GM21737 (cell line): Measurements from ENCODE around the gene SLC6A18.
"Not testable (repeated sequence)": the region's sequence is repeated elsewhere in the genome, so short reads cannot be mapped to it uniquely, and the experiment has no call there.

ENCODE experiments used
- ATAC-seq: cut with Tn5 transposase; IDR thresholded peaks from one replicate; pipeline ENCODE4 v1.9.1; 2021; ENCODE audit warnings: mild to moderate bottlenecking, moderate library complexity; ENCODE audit not compliant: unreplicated experiment

SLC6A18 gene

DNA sequence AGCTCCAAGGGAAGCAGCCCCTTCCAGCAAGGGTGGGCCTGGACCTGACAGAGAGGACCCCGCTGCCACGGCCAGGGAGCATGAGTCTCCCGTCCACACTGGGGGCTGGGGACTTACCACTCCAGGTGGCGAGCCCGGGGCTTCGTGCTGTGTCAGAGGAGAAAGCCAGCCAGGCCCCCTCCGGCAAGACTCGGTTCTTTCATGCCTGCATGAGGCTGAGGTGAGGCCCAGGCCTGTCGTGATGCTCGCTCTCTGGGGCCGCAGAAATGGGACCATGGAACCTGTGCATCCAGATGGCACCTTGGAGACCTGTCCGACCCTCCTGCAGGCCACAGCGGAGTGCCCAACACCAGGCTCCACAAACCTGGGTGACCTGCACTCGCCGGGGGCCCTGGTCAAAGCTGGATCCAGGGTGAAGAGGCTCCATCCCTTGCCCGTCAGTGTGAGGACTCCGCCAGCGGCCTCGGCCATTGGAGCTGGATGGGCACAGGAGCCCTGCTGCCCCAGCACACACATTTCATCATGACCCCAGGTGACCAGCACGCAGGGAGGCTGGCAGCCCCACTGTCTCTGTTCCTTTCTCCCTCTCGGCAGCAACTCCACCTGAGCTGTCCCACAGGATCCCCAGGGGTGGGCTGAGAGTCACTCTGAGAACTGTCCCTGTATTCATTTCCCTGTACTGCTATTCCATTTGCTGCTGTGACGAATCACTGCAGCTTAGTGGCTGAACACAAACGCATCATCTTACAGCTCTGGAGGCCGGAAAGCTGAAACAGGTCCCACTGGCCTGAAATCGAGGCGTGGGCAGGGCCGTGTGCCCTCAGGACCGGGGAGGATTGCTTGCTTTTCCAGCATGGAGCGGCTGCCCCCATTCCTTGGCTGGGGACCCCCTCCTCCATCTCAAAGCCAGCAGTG is 24.4 kb downstream of the SLC6A18 start:
- no peak for ATAC-seq

DNA sequence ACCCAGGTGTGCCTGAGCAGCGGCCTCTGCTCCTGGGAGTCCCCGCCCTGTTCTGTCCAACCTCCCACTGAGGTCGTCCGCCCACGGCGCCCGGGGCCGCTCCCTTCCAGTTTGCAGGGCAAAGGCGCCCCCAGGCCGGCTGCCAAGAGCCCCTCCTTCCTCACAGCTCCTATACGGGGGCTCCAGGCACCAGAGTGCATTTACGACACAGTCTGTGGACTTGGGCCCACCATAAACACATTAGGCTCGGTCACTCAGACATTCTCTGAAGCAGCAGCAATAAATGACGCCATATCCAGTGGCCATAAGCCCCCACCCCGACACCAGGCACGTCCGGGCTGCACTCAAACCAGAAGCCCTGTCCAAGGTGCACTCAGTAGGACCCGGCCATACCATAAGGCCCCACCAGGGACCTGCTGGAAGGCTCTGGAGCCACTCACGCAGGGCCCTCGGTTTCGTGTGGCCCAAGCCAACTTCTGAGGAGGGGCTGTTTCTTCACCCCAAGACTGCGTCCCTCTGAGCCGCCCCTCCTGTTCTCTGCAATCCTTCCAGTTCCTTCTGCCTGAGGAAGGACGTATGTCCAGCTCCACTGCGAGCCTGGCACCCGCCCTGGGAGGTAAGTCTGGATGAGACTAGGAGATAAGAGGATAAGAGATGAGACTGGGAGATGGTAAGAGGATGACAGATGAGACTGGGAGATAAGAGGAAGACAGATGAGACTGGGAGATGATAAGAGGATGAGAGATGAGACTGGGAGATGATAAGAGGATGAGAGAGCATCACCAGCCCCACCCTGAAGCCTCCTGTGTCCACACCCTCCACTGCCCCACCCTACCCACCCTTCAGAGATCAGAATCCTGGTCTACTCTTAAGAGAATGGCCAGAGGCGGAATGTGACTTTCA is 26.7 kb downstream of the SLC6A18 start:
- ATAC-seq, result no peak

DNA sequence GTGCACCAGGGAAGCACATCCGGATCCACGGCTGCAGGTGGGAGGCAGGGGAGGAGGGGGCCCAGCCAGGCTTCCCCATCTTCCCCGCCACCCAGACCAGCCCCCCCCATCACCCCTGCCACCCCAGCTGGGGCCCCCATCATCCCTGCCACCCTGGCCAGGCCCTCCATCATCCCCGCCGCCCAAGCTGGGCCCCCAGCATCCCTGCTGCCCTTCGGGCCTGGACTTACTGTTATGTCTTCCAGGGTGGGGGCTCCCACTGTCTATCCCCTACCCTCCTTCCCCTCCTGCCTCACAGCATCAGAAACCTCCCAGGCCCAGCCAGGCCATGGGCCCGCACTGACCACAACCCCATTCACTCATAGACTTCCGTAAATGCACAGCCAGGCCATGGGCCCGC is 27.5 kb downstream of the SLC6A18 start:
- ATAC-seq, result no peak

DNA sequence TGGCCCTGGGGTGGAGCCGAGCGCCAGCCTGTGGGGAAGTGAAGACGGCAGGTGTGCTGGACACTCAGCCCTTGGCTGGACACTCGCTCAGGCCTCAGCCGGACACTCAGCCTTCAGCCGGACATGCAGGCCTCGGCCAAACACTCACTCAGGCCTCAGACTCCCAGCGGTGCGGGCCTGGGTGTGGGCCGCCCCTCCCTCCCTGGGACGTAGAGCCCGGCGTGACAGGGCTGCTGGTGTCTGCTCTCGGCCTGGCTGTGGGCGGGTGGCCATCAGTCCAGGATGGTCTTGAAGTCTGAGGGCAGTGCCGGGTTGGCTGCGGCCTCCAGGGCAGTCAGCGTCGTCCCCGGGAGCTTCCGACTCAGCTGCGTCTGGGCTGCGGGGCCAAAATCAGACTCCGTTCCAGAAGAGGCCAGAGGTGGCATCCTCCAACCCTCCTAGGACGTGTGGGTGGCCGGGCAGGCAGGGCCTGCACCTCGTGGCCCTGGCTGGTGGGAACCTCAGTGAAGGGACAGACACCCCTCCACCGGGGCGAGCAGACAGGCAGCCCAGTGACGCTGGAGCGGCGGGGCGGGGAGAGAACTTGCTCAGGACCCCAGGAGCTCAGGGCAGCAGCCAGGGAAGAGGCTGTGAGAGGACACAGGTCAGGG is 28.4 kb downstream of the SLC6A18 start:
- no peak for ATAC-seq

DNA sequence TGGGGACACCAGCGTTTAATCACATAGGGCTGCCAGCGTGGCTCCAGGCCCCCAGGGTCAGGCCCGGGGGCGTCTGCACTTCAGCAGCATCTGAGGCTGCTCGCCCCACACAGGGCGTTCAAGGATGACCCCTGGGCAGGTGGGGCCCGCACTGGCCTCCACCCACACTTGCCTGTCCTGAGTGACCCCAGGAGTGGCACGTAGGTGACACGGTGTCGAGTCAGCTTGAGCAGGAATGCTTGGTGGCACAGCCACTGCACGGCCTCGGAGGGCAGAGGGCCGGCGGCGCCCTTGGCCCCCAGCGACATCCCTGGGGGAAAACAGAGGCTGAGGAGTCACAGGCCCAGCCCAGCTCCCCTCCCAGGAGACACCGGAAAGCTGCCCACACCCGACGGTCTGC is 29.0 kb downstream of the SLC6A18 start:
- ATAC-seq, result no peak

DNA sequence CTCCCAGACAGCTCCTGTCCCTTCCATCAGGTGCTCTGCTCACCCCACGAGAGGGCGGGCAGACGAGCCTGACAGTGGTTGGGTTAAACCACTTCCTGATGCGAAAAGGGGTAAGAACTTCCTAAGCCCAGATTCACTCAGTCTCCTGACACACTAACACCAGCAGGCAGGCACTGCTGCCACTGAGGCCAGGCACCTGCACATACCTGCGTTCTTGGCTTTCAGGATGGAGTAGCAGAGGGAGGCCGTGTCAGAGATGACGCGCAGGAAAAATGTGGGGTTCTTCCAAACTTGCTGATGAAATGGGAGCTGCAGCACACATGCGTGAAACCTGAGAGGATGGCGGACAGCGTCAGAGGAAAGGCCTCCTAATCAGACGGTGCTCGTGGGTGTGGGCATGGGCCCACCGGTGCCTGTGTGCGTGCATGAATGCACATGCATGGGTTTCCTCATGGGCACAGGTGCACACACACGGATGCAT is 29.9 kb downstream of the SLC6A18 start:
- ATAC-seq, result no peak

DNA sequence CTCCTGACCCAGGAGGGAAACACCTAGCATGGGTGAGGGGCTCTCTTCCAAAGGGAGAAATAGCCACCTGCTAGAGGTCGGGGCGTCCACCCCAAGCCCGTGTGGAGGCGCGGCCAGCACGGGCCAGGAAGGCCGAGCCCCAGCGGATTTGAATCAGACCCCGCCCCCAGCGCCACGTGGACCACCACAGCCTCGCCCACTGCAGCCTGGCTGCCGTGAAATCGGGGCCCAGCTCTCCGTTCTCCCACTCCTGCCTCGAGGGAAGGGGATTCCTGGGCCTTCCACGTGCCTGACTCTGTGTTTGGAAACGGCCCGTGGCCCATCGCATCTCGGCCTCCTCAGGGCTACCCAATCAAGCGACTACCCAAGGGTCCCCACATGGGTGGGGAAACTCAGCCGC is 31.6 kb downstream of the SLC6A18 start:
- no peak for ATAC-seq

DNA sequence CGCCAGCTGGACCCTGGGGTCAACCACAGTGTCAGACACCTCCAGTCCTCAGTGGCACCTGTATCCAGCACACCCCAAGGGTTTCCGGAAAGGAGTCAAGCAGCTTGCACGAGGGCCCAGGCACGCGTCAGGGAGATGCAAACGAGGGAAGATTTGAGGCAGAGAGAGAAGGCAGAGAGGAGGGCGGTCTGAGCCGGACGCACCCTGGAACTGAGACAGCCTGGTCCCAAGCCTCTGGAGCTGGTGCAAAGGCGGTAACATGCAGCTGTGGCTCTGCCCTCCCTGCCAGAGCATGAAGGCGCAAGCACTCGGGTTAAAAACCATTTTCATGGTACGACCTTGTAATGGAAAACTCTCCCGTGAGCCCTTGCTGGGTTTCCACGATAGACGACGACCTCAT is 32.2 kb downstream of the SLC6A18 start:
- no peak for ATAC-seq

DNA sequence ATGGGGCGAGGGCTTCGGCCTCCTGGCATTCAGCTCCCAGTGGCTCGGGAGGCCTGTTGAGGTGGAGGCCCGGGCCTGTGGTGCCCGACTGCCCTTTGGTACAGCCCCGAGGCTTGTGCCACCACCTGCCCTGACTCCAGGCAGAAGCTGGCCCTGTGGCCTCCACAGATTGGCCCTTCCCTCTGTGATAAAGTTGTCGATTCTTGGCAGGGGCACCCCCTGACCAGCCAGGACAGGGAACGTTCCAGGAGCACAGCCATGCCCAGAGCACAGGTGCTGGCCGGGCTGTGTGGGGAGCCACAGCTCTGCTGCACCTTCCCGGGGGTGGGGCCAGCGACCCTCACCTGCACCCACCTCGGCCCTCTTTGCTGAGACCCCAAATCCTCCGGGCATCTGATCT is 32.7 kb downstream of the SLC6A18 start:
- ATAC-seq, result no peak

DNA sequence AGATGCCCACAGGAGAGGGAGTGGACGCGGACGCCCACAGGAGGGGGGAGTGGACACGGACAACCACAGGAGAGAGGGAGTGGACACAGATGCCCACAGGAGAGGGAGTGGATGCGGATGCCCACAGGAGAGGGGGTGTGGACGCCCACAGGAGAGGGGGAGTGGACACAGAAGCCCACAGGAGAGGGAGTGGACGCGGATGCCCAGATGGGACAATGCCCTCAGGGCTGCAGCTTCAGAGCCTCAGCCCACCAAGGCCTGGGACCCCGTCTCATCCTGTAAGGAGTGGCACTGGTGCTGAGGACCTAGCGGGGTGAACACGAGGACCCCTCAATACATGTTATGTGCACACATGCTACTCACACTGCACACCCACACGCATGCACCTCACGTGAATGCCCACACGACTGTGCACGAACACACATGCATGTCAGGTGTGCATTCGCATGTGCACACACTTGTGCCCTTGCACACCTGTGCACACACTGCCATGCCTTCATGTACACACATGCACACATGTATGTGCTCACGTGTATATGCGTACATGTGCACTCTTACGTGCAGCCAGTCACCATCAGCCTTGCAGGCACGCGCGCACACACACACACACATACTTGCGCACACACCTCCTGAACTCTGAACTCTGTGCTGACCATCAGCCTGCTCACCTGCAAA is 34.8 kb downstream of the SLC6A18 start:
- no peak for ATAC-seq

DNA sequence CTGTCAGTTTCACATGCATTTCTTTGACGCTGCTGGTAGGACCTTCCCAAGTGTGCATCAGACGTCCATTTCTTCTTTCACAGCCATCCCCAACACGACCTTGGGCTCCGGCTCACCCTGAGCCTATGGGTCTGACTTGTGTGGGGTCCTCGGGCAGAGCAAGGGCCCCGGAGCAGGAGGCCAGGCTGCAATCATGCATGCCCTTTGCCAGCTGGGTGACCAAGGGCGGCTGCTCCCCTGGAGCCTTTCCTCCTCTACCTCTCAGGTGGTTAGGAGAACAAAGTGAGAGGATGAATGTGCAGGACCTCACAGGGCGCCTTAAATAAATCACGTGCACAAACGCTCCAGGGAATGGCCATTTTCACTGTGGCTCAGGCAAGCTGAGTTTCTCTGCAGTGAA is 36.5 kb downstream of the SLC6A18 start:
- no peak for ATAC-seq

DNA sequence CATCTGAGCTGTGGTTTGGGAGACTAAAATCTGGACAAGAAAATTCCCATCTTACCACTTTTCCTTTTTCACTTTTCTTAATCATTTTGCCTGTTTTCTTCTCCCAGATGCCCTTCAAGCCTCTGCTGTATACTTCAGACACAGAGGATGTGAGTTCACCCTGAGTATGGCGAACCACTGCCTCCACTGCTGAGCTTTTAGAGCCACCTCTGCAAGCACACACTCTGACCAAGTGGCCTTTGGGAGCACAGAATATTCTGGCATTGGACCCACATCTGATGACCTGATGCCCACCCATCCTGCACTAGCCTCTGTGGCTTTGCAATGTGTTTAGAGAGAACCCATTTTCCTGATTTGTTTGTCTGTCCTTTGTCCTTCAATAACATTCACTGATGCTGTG is 37.2 kb downstream of the SLC6A18 start:
- ATAC-seq, result no peak

DNA sequence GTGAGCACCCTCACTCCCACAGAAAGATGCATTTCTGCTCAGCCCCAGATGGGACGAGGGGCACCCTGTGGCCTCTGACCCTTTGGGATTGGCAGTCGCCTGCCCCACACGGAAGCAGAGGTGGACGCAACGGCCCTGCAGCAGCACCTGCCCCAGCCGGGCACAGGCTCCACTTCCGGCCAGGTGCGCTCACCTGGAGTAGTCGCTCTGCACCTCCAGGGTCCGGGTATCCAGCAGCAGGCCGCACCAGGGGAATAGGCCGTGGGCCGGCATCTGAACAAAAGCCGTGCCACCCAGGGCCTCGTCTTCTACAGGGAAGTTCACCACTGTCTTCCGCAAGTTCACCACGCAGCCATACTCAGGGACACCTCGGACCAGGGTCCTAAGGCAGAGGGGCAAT is 39.0 kb downstream of the SLC6A18 start:
- ATAC-seq, result no peak

DNA sequence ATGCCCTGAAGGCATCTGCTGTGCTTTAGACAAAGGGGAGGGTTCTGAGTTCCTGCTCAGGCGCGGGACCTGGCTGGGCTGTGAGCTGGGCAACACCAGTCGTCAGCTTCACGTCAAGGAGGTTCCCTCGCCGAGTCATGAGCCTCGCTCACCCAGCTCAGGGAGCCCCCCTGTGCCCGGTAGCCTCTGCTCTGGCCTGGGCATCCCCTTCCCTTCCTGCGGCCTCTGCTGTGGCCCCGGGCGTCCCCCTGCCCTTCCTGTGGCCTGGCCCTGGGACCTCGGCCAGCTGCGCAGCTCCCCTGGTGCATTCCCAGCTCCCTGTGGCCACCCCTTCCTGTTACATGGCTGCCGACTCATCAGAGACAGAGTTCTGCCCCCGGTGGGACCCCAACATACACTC is 39.8 kb downstream of the SLC6A18 start:
- ATAC-seq, result no peak

DNA sequence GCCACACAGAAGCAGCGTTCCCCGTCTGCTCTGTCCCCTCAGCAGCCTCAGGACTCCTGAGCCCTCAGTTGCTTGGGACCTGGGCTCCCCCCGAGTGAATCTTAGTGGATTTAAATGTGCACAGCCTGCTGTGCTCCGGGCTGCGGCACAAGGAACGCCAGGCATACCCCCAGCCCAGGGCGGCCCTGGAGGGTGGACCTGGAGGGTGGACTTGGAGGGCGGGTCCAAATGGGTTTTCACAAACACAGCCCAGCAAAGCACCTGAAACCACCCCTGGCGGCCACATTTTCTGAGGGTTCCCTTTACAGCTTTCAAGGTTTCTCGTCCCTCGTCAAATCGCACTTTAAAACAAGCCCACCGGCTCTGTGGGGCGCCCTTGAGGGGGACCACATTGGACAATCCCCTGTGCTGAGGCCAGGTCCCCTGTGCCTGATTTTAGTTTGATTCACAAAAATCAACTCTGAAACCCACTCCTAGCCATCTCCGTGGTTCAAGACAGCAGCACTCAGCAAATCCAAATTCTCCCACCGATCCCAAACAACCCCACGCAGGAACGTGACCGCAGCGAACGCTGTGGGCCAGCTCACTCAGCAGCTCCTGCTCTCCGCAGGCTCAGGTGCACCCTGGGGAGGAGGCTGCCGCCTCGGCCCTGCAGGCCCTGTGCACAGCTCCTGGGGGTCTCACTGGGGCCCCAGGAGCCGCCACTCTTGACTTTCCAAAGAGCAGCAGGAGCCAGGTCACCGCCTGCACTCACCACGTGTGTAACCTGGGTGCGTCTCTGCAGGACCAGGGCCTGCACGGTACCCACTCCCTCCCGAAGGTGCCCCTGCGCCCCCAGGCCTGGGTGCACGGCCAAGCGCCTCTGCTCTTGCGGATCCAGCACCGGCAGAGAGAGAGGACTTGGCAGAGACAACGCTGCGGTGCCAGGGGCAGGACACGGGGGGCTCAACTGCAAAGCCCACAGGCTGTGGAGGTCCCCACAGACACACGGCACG is 40.6 kb downstream of the SLC6A18 start:
- ATAC-seq, result no peak

DNA sequence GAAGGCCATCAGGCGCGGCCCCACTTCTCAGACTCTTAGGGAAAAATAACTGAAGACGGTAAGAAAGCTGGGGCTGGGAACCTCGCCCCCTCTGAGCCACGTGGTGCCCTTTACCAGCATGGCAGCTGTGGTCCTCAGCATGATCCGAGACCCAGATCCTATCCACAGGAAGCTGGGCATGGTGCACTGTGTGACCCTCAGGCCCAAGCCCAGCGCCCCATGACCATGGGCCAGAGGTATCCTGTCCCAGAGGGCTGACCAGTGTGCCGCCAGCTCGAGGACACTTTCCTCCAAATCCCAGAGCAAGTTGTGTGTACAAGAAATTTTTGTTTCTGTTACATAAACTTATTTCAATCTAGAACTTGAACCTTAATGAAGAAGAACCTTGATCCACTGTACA is 41.6 kb downstream of the SLC6A18 start:
- ATAC-seq, result no peak

DNA sequence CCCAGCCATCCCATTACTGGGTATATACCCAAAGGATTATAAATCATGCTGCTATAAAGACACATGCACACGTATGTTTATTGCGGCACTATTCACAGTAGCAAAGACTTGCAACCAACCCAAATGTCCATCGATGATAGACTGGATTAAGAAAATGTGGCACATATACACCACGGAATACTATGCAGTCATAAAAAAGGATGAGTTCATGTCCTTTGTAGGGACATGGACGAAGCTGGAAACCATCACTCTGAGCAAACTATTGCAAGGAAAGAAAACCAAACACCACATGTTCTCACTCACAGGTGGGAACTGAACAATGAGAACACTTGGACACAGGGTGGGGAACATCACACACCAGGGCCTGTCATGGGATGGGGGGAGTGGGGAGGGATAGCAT is 42.3 kb downstream of the SLC6A18 start:
- ATAC-seq, result not testable (repeated sequence)

DNA sequence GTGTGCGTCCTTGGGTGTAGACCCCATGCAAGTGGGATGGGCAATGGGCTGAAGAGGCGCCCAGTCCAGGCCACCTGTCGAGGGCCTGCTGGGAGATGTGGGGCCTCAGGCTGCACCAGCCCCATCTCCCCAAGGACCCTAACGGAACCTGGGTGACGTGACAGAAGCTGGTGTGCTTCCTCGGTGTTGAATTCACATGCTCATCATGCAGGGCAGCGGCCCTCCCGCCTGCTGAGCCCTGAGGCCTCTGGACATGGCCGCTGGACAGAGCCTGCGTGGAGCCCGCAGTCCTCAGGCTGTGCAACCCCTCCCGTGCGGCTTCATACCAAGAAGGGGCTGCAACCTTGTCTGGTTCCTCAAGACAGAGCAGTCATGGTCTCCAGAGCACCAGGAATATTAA is 42.9 kb downstream of the SLC6A18 start:
- ATAC-seq, result no peak

DNA sequence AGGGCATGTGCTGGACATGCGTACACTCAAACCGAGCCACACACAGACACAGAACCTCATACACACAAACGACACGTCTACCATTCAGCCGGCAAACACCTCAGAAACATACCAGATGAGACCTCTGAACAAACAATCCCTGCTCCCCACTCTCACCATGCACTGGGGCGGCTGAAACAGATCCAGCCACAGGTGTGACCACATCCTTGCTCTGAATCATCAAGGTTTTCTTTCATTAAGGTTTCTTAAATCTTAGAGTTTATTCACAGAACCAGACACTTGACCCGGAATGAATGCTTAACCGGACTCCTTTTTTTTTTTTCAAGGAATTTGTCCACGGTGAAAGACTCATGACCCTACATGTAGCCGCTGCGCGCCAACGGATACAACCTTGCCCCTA is 43.5 kb downstream of the SLC6A18 start:
- ATAC-seq, result no peak

DNA sequence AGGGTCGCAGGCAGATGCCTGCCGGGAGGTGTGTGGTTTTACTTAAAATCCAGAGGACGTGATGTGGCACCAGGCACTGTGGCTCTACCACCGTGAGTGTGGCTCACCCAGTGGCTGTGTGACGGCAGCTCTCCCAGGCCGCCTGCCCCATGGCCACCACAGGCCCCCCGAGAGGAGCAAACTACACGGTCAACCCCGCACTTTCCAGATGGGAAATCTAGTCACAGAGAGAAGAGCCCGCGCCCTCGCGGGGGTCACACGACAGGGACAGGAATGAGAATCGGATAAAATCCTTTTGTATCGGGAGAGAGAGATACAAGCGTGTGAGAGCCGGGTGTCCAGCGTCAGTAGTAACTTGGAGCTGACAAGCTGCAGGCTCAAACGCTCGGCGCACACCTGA is 45.2 kb downstream of the SLC6A18 start:
- ATAC-seq, result no peak
